PC-9 (cell line): ENCODE results near the gene DPYSL4. TPM values are rescaled to one million over a fixed set of nuclear protein-coding genes. Genes with fewer than 3 reads are reported as not detected.

Source experiments
- BruUV-seq: library from RNA; stranded (reverse); fragments of 400-500 nt; replicated peaks from 2 replicates; lab custom pipeline; 2021; lab: Mats Ljungman, UMichigan
- CTCF ChIA-PET: fragments of 300-600 bp; sonication (Branson Sonifier 250); formaldehyde crosslinking; loops from one replicate; lab custom pipeline; 2022; ENCODE audit warnings: antibody characterized with exemption; lab: Charles Lee
- POLR2A ChIA-PET: fragments of 300-600 bp; sonication (Branson Sonifier 250); formaldehyde crosslinking; loops from one replicate; lab custom pipeline; 2022; ENCODE audit warnings: antibody characterized with exemption; ENCODE audit not compliant: unreplicated experiment; lab: Charles Lee
- DNase-seq, 2 experiments: peaks; one replicate each; pipeline versions ENCODE4 v3.0.0 to v3.0.0-alpha.2; 2015 to 2022; ENCODE audit warnings: mixed read lengths in 1 of 2
- H2AFZ ChIP-seq: fragments of 200-600 bp; sonication (generic); 2 replicates; pipeline ENCODE4 v1.8.1; 2017; ENCODE audit warnings: antibody characterized with exemption
- H3F3A ChIP-seq: fragments of 200-600 bp; sonication (generic); 2 replicates; pipeline ENCODE4 v1.8.1; 2017; ENCODE audit warnings: antibody characterized with exemption, mild to moderate bottlenecking, low read depth; ENCODE audit not compliant: insufficient read depth
- H3K27ac ChIP-seq: fragments of 200-600 bp; sonication (generic); 2 replicates; pipeline ENCODE4 v1.6.1; 2016; ENCODE audit warnings: mixed run types
- H3K27me3 ChIP-seq: fragments of 200-600 bp; sonication (generic); 2 replicates; pipeline ENCODE4 v1.6.1; 2016; ENCODE audit warnings: low read depth, mixed run types; ENCODE audit not compliant: insufficient read depth
- H3K36me3 ChIP-seq: fragments of 200-600 bp; sonication (generic); 2 replicates; pipeline ENCODE4 v1.6.1; 2016; ENCODE audit warnings: low read depth, mixed run types
- H3K4me1 ChIP-seq: fragments of 200-600 bp; sonication (generic); replicated peaks from 2 replicates; pipeline ENCODE4 v1.6.1; 2016; ENCODE audit warnings: mixed run types; ENCODE audit not compliant: insufficient read depth
- H3K4me2 ChIP-seq: fragments of 200-600 bp; sonication (generic); 2 replicates; pipeline ENCODE4 v1.6.1; 2017; ENCODE audit warnings: mixed run types
- H3K4me3 ChIP-seq: fragments of 200-600 bp; sonication (generic); 2 replicates; pipeline ENCODE4 v1.6.1; 2016; ENCODE audit warnings: mixed run types
- H3K79me2 ChIP-seq: fragments of 200-600 bp; sonication (generic); 2 replicates; pipeline ENCODE4 v1.6.1; 2017; ENCODE audit warnings: low read depth, mixed run types
- H3K9me2 ChIP-seq: fragments of 200-600 bp; sonication (generic); 2 replicates; pipeline ENCODE4 v1.8.1; 2017; ENCODE audit warnings: mild to moderate bottlenecking; ENCODE audit not compliant: insufficient read depth
- H3K9me3 ChIP-seq: fragments of 200-600 bp; sonication (generic); 2 replicates; pipeline ENCODE4 v1.8.1; 2016; ENCODE audit warnings: low read depth; ENCODE audit not compliant: insufficient read depth
- H4K20me1 ChIP-seq: fragments of 200-600 bp; sonication (generic); 2 replicates; pipeline ENCODE4 v1.8.1; 2017; ENCODE audit not compliant: insufficient read depth
- CTCF ChIP-seq: fragments of 200-600 bp; sonication (generic); conservative IDR thresholded peaks from 2 replicates; pipeline ENCODE4 v1.6.1; 2017; ENCODE audit warnings: mixed run types, antibody characterized with exemption, mild to moderate bottlenecking, moderate library complexity
- EZH2 ChIP-seq: fragments of 200-600 bp; sonication (generic); IDR thresholded peaks from 2 replicates; pipeline ENCODE4 v1.8.0; 2017; ENCODE audit warnings: antibody characterized with exemption, low read depth
- intact Hi-C: fragments of 100-400 bp; cut with micrococcal nuclease; formaldehyde crosslinking; loops from one replicate; pipeline ENCODE4 v1.10.0; 2022; ENCODE audit not compliant: unreplicated experiment
- total RNA-seq: library from RNA; stranded (reverse); gene quantifications from 2 replicates; pipeline ENCODE4 v1.2.3, GENCODE V29; 2021

The DPYSL4 gene
- total RNA-seq, 1 experiment from 2014 or later = 4.8 TPM

- Histone ChIP-seq H3K4me3 (no peak overlapping the region), H3K9me2 (no peaks in the 10 kb centered on the region), H3K36me3 (no peaks in the 10 kb centered on the region), H2AFZ (no peak overlapping the region), H3K4me2 (no peak overlapping the region), H3K27ac (no peak overlapping the region), H3K4me1 (no peaks in the 10 kb centered on the region), H3K79me2 (no peaks in the 10 kb centered on the region), H3K27me3 (no peaks in the 10 kb centered on the region), H3K9me3 (no peaks in the 10 kb centered on the region), H4K20me1 (no peaks in the 10 kb centered on the region), H3F3A (no peaks in the 10 kb centered on the region)
- no peak for TF ChIP-seq CTCF
- no peak for TF ChIP-seq EZH2
- no TSS peak for BruUV-seq
- no peak for DNase-seq
- POLR2A ChIA-PET = no interaction called here
- CTCF ChIA-PET = no interaction called here
- intact Hi-C loops = loop anchor here (10.0 kb wide), 1 partner anchor 124 kb away; no protein-coding TSS in a partner anchor
Observed at GRCh38 chr10:132148261-132149251, 38.2 kb upstream of the DPYSL4 start.

- CTCF ChIA-PET = no interaction called here
- Histone ChIP-seq H3K36me3 (no peaks in the 10 kb centered on the region), H3K27me3 (no peaks in the 10 kb centered on the region), H3K9me3 (no peaks in the 10 kb centered on the region), H3F3A (no peaks in the 10 kb centered on the region), H4K20me1 (no peaks in the 10 kb centered on the region), H3K4me2 (no peak overlapping the region), H2AFZ (no peak overlapping the region), H3K4me1 (no peaks in the 10 kb centered on the region), H3K79me2 (no peaks in the 10 kb centered on the region), H3K4me3 (no peak overlapping the region), H3K27ac (no peak overlapping the region), H3K9me2 (no peaks in the 10 kb centered on the region)
- POLR2A ChIA-PET = no interaction called here
- intact Hi-C loops = loop anchor here (10.0 kb wide), 1 partner anchor 124 kb away; no protein-coding TSS in a partner anchor
- TF ChIP-seq EZH2 (no peak), CTCF (no peak)
- BruUV-seq = no TSS peak
- DNase-seq = no peak
Observed at GRCh38 chr10:132149271-132149670, 37.5 kb upstream of the DPYSL4 start.

- intact Hi-C loops = loop anchor here (10.0 kb wide), 1 partner anchor 125 kb away; no protein-coding TSS in a partner anchor
- TF ChIP-seq EZH2 (no peak), CTCF (no peak)
- CTCF ChIA-PET = no interaction called here
Observed at GRCh38 chr10:132149917-132150316, 36.8 kb upstream of the DPYSL4 start.

More at GRCh38 chr10:132149917-132150316, 36.8 kb upstream of the DPYSL4 start:
- Histone ChIP-seq H3F3A (no peaks in the 10 kb centered on the region), H3K9me3 (no peaks in the 10 kb centered on the region), H4K20me1 (no peaks in the 10 kb centered on the region), H3K4me1 (no peaks in the 10 kb centered on the region), H3K4me2 (no peak overlapping the region), H3K79me2 (no peaks in the 10 kb centered on the region), H3K36me3 (no peaks in the 10 kb centered on the region), H3K9me2 (no peaks in the 10 kb centered on the region), H2AFZ (no peak overlapping the region), H3K4me3 (no peak overlapping the region), H3K27ac (no peak overlapping the region), H3K27me3 (no peaks in the 10 kb centered on the region)
- DNase-seq = no peak
- no TSS peak for BruUV-seq
- POLR2A ChIA-PET = no interaction called here
